Testis (tissue), 2 donors: ENCODE data around the gene SEPTIN6.

Experiments used
- POLR2A ChIP-seq: fragments of 450-650 bp; IDR thresholded peaks from one replicate; pipeline ENCODE4 v1.6.1; 2017; ENCODE audit warnings: antibody characterized with exemption, mild to moderate bottlenecking, moderate library complexity
- TF ChIP-seq, protein P1 (sequence below), 3 experiments: fragments of 450-650 bp in 2 of 3; fragments of 200-600 bp in 1 of 3; sonication (generic) in 1 of 3; IDR thresholded peaks; one replicate each; pipeline ENCODE4 v1.5.1; 2016 to 2019; ENCODE audit warnings: antibody characterized with exemption in 3 of 3, mild to moderate bottlenecking in 2 of 3, moderate library complexity in 1 of 3

- TF ChIP-seq, protein P1, sequence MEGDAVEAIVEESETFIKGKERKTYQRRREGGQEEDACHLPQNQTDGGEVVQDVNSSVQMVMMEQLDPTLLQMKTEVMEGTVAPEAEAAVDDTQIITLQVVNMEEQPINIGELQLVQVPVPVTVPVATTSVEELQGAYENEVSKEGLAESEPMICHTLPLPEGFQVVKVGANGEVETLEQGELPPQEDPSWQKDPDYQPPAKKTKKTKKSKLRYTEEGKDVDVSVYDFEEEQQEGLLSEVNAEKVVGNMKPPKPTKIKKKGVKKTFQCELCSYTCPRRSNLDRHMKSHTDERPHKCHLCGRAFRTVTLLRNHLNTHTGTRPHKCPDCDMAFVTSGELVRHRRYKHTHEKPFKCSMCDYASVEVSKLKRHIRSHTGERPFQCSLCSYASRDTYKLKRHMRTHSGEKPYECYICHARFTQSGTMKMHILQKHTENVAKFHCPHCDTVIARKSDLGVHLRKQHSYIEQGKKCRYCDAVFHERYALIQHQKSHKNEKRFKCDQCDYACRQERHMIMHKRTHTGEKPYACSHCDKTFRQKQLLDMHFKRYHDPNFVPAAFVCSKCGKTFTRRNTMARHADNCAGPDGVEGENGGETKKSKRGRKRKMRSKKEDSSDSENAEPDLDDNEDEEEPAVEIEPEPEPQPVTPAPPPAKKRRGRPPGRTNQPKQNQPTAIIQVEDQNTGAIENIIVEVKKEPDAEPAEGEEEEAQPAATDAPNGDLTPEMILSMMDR (IDR thresholded peaks at IDR 0.05) = no peak
- no peak for TF ChIP-seq POLR2A
Observed at GRCh38 chrX:119685225-119686066, 7.5 kb downstream of the SEPTIN6 start.
